NT2/D1 (cell line): Measurements from ENCODE around the gene ARHGEF9.

ENCODE experiments used
- YY1 ChIP-seq: IDR thresholded peaks from 2 replicates; pipeline ENCODE4 v1.6.1; 2011; ENCODE audit not compliant: insufficient read length, insufficient read depth
- ZNF274 ChIP-seq: IDR thresholded peaks from 2 replicates; pipeline ENCODE4 v1.6.1; 2011; ENCODE audit warnings: mild to moderate bottlenecking, low read depth, low read length

DNA sequence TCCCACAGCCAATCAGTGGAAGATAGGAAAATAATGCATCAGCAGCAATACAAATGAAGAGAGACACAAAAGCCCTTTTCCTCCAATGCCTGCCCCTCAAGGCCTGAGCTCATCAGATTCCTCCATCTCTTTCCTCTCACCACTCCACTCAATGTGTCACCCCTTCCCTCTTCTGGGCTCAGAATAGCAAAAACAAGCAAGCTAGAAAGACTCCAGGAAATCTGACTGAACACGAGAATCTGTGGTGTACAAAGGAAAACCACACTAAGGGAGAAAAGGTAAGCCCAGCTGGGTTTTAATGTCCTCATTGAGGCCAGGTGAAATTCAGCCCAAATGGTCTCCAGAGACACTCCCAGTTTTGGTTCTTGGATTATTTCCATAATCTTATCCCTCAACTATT, 46.3 kb downstream of the ARHGEF9 start:
- no peak for TF ChIP-seq YY1
- TF ChIP-seq ZNF274 = no peak
